SKM-1 (cell line): ENCODE data around the gene IFI27L1.
"Not testable (repeated sequence)": the region's sequence is repeated elsewhere in the genome, so short reads cannot be mapped to it uniquely, and the experiment has no call there.

Experiments used
- DNase-seq: peaks from one replicate; lab custom pipeline; 2025; ENCODE audit not compliant: unreplicated experiment; lab: John Stamatoyannopoulos, UW

IFI27L1 gene

GRCh38 chr14:94047581-94047980 lies 33.5 kb upstream of the IFI27L1 start:
- DNase-seq = no peak

- DNase-seq = no peak
These were observed 32.2 kb upstream of the IFI27L1 start for GRCh38 chr14:94048691-94049624.

GRCh38 chr14:94049625-94050023 lies 31.5 kb upstream of the IFI27L1 start:
- DNase-seq = no peak

GRCh38 chr14:94050231-94050880 lies 30.8 kb upstream of the IFI27L1 start:
- DNase-seq = no peak

GRCh38 chr14:94051115-94051514 lies 30.0 kb upstream of the IFI27L1 start:
- DNase-seq = no peak

GRCh38 chr14:94051779-94052178 lies 29.3 kb upstream of the IFI27L1 start:
- DNase-seq = no peak

- DNase-seq = no peak
These were observed 28.9 kb upstream of the IFI27L1 start for GRCh38 chr14:94052199-94052598.

GRCh38 chr14:94052662-94053061 lies 28.4 kb upstream of the IFI27L1 start:
- no peak for DNase-seq

GRCh38 chr14:94054401-94054800 lies 26.7 kb upstream of the IFI27L1 start:
- DNase-seq = no peak

GRCh38 chr14:94054936-94055335 lies 26.2 kb upstream of the IFI27L1 start:
- DNase-seq = no peak

- no peak for DNase-seq
These were observed 24.4 kb upstream of the IFI27L1 start for GRCh38 chr14:94056579-94057308.

- no peak for DNase-seq
These were observed 22.9 kb upstream of the IFI27L1 start for GRCh38 chr14:94058128-94058673.

- DNase-seq = no peak
These were observed 22.4 kb upstream of the IFI27L1 start for GRCh38 chr14:94058674-94059138.

GRCh38 chr14:94059998-94060397 lies 21.1 kb upstream of the IFI27L1 start:
- no peak for DNase-seq

GRCh38 chr14:94062344-94062940 lies 18.7 kb upstream of the IFI27L1 start:
- no peak for DNase-seq

GRCh38 chr14:94066089-94066676 lies 14.9 kb upstream of the IFI27L1 start:
- no peak for DNase-seq

GRCh38 chr14:94072076-94072475 lies 9.0 kb upstream of the IFI27L1 start:
- not testable (repeated sequence) for DNase-seq

GRCh38 chr14:94074534-94074933 lies 6.6 kb upstream of the IFI27L1 start:
- no peak for DNase-seq

- no peak for DNase-seq
These were observed 6.1 kb upstream of the IFI27L1 start for GRCh38 chr14:94075008-94075407.

GRCh38 chr14:94077111-94077821 lies 3.8 kb upstream of the IFI27L1 start:
- no peak for DNase-seq
